HG02571 (cell line): ENCODE data around the gene MYH9.
"Not testable (repeated sequence)": the region's sequence is repeated elsewhere in the genome, so short reads cannot be mapped to it uniquely, and the experiment has no call there.

Experiments used
- ATAC-seq: cut with Tn5 transposase; IDR thresholded peaks from one replicate; pipeline ENCODE4 v1.9.1; 2021; ENCODE audit warnings: mild to moderate bottlenecking, moderate library complexity; ENCODE audit not compliant: unreplicated experiment

Gene MYH9

DNA sequence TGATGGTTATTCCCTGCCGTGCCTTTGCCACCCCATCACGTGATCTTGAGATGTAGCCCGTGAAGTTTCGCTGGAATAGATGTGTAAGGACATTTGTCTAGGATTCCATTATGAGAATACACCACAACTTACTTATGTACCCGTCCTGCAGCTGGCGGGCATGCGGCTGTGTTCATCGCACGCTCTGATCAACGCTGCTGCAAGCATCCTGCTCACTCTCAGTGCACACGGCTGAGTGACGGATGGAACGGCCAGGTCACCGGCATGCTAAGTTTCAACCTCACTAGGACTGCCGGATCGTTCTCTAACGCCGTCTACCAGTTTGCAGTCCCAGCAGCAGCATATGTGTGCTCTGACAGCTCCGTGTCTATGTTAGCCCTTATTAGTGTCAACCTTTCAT lies 90.2 kb downstream of the MYH9 start:
- ATAC-seq = no peak

DNA sequence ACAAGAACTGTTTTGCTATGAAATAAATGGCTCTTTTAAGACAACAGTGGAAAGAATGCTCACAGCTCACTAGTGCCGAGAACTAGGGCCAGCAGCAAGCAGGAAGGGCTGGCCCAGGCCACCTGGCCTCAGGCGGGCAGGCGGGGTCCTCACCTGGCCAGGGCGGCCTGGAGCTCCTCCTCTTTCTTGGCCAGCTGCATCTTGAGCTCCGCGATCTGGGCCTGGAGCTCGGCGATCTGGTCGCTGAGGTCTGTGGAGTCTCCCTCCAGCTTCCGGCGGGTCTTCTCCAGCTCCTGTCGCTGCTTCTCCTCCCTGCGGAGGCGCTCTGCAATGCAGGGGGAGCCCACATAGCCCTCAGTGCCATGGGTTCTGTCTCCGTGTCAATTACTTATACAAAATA lies 91.1 kb downstream of the MYH9 start:
- no peak for ATAC-seq

DNA sequence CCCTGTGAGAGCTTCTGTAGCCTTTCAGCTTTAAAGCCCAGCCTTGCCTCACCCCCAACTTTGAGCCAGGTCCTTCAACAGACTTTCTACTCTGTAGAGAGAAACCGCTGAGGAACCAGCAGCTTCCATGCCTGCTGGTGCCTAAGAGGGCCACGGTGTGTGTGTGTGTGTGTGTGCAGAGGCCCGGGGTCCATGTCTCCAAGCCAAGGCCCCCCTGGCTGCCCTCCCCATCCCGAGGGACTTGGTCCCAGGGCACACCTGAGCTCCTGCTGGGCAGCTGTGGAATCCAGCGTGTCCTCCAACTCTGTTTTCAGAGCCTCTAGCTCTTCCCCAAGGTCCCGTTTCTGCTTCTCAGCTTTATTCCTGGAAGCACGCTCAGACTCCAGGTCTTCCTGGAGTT lies 92.5 kb downstream of the MYH9 start:
- ATAC-seq = no peak

DNA sequence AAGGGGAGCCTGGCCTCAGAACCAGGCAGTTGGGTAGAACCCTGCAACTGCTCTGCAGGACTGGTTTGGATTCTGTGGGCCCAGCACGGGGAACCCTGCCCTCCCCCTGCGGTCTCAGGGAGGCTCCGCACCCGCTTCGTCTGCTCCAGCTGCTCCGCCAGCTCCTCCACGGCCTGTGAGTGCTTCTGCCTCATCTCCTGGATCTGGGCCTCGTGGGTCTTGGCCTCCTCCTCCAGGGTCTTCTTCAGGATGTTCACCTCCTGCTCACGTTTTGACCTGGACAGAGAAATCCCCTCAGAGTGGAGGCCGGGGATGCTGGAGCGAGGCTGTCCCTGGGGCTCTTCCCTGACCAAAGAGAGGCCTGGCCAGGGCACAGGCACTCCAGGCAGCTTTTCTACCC lies 93.0 kb downstream of the MYH9 start:
- no peak for ATAC-seq

DNA sequence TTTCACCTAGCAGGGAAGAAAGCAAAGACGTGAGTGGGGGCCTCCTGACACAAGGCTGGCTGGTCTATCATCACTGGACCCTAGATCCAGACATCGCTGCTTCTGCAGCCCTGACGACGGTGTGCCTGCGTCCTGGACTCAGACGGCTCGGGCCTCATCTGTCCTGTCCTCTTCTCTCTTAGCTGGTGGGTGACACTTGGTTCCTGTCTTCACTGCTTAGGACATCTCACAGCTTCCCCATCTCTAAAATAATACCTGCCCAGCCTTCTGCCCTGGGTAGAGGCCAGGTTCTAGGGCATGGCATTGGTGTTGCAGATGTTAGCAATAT lies 93.5 kb downstream of the MYH9 start:
- no peak for ATAC-seq

DNA sequence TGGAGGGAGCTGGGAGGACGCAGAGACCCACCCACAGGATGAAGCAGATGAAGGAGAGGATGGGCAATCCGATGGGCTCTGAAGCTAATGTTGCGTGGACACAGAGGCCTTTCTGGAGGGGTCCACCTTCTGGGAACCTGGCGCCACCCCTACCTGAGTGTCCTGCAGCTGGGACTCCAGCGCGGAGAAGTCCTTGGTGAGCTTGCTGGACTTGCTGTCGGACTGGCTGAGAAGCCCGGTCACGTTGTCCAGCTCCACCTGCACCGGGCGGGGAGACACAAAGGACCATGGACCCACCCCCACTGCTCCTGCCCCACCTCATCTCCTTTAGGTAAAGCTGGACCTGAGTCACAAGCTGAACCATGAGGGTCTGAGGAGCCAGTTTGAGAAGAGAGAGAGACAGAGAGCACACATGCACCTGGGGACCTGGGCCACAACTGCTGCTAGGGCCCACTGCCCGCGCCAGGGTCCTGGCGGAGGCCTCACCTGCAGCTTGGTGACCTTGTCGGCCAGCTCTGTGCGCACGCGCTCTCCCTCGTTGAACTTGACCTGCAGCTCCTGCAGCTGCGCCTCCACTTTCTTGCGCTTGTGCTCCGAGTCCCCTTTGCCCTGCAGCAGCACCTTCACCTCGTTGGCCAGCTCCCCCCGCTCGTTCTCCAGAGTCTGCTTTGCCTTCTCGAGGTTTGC lies 94.0 kb downstream of the MYH9 start:
- ATAC-seq = no peak

DNA sequence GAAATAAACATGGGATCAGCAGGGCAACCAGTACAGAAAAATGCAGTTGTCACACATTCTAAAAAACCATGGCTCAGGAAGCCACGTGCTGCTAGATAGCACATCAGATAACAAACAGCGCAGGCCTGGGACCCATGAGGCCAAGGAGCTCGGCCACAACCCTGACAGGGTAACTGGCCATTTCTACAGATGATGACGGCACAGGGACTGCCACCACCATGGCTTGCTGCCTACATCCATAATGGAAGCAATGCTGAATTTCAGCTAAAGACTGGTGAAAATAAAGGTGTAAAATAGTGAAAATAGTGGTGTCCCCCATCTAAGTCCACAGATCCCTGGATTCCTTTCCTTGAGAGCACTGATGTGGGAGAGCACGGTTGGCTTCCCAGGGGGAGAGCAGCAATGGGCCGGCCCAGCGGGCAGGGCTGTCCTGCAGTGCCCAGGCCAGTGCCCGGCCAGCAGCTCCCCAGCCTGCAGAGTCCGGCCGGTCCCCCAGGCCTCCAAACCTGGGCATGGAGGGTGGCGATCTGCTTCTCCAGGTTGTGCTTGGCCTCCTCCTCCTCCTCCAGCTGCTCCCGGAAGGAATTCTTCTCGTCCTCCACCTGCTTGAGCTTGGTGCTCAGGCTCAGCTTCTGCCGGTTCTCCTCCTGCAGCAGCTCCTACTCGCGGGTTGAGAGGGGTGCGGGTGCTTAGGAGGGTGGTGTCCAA lies 94.8 kb downstream of the MYH9 start:
- ATAC-seq = no peak

DNA sequence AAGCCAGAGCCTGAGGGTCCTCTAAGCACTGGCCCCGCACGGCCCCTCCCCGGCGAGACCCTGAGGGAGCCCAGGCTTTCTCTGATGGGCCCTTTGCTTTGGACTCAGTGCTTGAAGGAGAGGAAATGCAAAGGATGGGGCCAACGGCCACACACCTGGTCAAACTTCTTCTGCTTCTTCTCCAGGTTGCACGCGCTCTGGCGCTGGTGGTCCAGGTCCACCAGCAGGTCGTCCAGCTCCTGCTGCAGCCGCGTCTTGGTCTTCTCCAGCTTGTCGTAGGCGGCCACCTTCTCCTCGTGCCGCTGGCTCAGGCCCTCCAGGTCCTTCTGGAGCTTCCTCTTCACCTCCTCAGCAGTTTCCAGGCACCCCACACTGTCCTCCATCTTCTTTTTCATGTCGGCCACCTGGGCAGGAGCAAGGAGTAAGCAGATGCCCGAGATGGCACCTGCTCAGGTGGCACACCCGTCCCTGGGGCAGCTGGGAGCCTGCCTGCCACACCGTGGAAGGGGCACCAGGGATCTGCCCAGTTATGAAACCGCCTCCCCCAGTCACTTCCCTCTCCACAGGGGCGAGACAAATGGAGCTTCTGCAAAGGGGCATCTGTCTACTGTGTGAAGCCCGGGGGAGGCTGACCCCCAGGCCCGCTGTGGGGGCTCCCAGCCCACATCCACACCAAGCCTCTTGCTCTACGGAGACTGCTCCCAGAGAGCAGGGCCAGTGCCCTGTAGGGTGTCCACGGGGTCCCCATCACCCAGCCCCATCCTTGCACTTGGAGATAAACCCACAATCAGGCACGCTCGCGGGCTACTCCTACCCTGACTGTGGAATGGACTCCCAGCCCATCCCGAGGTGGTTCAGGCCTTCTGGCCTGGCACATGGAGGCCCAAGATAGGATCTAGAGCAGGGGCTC lies 95.7 kb downstream of the MYH9 start:
- ATAC-seq = no peak

DNA sequence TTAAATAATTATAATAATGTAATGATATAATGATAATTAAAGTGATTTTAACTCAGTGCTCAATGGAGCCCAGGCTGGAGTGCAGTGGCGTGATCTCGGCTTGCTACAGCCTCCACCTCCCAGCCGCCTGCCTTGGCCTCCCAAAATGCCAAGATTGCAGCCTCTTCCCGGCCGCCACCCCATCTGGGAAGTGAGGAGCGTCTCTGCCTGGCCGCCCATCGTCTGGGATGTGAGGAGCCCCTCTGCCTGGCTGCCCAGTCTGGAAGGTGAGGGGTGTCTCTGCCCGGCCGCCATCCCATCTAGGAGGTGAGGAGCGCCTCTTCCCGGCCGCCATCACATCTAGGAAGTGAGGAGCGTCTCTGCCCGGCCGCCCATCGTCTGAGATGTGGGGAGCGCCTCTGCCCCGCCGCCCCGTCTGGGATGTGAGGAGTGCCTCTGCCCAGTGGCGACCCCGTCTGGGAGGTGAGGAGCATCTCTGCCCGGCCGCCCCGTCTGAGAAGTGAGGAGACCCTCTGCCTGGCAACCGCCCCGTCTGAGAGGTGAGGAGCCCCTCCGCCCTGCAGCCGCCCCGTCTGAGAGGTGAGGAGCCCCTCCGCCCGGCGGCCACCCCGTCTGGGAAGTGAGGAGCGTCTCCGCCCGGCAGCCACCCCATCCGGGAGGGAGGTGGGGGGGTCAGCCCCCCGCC lies 97.2 kb downstream of the MYH9 start:
- ATAC-seq = not testable (repeated sequence)

DNA sequence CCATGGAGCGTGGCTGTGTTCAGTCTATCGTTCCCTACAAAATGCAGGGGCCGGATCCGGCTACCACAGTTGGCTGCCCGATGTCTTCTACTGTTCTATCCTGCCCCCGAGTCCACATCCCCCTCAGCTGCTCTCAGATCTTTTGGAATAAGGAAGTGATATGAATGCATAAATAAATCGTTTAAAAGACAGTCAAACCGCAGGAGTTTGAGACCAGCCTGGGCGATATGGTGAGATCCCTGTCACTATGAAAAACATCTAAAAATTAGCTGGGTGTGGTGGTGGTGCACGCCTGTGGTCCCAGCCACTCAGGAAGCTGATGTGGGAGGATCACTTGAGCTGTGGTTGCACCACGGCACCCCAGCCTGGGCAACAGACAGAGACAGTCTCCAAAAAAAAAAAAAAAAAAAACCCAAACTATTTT lies 97.8 kb downstream of the MYH9 start:
- ATAC-seq = not testable (repeated sequence)

DNA sequence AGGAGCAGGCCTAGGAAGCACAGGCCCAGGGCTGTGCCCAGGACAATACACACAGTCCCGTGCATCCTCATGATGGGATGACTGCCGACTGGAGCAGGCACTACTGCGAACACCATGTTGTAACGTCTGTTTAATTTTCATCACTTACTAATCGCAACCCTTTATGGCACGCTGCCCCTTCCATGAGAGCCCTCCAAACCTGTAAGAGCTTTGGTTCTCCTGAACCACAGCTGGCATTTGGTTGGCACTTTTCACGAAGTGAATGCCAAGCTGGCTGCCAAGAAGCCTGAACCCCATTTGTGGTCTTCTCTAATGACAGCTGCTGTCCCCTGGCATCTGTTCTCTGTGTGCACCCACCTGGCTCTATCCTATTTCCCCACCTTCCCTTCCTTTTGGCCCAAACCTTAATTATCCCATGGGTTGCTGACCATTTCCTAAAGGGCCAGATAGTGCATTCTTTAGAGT lies 98.3 kb downstream of the MYH9 start:
- ATAC-seq = no peak

DNA sequence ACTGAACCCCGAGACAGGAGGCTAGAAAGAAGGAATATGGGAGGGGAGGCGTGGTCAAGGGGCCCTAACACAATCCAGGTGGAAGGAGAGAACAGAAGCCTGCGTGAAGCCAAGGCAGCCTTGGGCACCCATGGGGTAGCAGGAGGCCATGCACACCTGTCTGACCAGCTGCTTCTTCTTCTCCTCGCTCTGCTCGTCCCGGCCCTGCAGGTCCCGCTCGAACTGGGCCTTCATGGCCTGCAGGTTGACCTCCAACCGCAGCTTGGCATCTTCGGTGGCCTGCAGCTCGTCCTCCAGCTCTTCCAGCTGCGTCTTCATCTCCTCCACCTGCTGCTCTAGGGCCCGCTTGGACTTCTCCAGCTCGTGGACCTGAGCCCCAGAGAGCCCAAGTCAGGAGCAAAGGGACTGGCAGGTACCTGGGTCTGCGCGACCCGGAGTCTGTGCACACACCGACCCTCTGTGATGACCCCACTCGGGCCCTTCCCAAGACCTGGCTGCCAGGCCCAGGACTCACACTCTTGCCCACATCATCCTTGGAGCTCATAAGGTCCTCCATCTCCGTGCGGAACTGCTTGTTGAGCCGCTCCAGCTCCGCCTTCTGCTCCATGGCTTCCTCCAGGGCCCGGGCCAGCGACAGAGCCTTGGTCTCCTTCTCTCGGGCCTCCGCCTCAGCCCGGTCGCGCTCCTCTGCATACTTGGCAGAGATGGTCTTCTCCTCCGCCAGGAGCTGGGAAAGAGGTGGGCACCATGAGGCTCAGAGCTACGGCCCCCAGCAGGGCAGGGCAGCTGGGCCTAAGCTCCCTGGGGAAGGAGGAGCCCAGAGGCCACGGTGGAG lies 99.0 kb downstream of the MYH9 start:
- no peak for ATAC-seq

DNA sequence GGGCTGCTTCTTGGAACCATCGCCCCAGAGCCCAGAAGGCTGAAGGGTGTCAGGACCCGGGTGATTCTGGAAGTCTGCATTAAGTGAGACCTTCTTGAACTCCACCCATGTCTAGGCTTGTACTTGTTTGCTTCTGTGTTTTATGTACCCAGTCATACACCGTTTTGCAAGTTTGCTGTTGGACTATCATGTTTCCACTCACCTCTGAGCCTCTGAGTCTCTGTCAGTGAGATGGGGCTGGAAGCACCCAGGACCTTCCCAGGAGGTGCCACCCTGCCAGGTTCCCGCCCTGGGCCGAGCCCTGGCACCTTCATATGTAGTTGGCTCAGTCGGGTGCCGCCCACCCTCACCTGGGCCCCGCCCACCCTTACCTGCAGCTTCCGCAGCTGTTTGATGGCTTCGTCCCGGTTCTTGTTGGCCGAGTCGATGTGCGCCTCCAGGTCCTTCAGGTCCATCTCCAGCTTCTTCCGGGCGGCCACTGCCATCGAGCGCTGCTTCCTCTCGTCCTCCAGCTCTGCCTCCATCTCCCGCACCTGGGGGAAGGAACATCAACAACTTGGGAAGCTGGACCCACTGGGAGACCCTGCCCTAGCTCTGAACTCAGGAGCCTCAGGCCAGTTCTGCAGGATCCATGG lies 99.8 kb downstream of the MYH9 start:
- ATAC-seq = no peak

DNA sequence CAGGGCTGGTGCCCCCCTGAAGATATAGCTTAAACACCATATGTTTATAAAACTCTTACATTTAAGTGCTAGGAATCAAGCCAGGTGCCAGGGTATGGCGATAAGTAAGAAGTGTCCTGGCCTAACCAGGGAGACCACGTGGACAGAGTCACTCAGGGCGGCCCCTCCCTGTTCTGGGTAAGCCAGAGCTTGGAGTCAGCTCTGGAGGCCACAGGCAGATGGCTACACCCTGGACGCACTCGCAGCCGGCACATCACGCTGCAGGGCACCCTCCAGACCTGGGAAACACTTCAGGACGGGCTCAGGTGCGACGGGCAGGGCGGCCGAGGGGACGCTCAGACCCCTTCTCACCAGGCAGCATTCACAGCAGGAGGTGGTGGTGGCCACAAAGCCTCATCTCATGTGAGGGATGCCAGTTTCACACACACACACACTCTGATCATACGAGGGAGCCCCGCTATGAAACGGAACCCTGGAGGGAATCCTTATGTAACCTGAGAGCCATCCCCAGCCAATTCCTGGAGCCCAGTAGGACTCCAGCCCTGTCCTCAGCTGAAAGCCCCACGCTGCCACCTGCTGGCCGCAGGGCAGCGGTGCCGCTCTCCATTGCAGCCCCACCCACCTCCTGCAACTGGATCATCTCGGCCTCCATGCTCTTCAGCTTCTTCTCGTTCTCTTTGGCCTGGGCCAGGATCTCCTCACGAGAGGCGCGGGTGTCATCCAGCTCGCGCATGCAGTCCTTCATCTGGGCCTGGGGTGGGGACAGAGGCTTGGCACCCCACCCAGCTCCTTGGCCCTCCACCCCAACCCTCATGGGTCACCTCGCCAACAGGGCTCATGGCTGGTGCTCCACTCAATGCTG lies 101.4 kb downstream of the MYH9 start:
- ATAC-seq = no peak

DNA sequence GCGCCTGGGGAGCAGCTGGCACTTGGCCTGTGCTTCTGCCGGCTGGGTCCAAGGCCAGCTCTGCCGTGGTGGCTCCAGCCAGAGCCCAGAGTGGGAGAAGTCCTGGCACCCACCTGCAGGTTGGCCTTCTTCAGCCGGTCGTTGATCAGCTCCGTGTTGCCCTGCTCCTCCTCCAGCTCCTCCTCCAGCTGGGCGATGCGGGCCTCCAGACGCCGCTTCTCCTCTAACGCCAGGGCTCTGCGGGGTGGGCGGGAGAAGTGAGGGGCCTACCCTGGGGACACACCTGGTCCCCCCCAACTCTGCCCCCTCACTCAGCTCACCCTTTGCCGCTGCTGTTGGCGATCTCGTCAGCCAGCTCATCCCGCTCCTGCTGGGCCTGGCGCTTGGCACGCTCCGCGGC lies 102.2 kb downstream of the MYH9 start:
- no peak for ATAC-seq

DNA sequence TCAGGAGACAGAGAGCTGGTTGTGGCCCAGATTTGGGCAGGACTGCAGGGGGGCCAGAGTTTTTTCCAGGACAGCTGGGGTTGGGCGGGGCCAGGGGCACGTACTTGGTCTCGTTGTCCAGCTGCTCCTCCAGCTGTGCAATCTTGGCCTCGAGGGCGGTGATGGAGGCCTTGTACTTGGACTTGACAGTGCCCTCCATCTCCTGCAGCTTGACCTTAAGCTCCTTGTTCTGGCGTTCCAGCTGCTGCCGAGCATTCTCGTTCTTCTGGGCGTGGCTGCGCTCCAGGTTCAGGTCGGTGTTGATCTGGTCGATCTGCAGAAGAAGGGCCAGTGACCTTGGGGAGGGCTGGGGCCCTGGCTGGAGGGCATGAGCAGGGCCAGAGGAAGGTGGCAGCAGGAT lies 102.8 kb downstream of the MYH9 start:
- no peak for ATAC-seq

DNA sequence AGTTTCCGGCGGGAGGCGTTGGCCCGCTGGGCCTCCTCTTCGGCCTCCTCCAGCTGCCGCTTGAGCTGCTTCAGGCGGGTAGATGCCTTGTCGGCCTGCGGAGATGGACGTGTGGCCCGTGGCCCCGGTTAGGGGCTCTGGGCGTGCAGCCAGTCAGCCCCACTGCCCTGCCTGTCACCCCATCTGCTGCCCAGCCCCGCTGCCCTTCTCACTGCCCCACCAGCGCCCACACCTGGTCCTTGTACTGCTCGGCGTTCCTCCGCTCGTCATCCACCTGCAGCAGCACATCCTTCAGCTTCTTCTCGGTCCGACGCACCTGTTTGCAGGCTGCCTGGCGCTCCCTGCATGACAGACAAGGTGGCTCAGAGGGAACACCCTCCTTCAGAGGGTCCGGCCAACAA lies 103.6 kb downstream of the MYH9 start:
- ATAC-seq = no peak

DNA sequence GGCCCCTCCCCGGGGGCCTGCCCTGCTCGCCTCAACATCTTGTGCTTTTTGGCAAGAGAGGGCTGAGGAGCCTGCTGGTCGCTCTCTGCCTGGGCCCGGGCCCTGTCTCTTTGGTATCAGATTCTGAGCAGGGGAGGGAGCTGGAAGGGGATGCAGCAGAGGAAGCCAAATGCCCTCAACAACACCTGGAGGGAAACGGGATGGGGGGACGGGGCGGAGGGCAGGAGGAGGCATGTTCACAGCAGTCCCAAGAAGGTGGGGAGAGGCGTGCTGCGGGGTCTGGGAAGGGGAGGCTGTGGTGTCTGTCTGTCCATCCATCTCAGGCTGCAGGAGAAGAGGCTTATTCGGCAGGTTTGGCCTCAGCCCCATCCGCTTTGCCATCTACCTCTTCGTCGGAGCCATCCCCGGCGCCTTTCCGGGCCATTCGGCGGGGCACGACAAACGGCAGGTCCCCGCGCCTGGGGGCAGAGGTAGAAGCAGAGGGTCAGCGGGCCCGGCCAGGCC lies 105.4 kb downstream of the MYH9 start:
- no peak for ATAC-seq
